Endothelial cell of umbilical vein (primary cell): Measurements from ENCODE around the gene EGFL6. TPM values are rescaled to one million over a fixed set of nuclear protein-coding genes. Genes with fewer than 3 reads are reported as not detected.

Experiments used
- BruUV-seq: library from RNA; stranded (reverse); fragments of 400-500 nt; replicated peaks from 2 replicates; lab custom pipeline; 2021; lab: Mats Ljungman, UMichigan
- CTCF ChIA-PET: fragments of 300-600, 350-600 bp; sonication (Branson Sonifier 250); formaldehyde crosslinking; loops from one replicate; lab custom pipeline; 2021; ENCODE audit warnings: antibody characterized with exemption, inconsistent platforms; lab: Charles Lee
- POLR2A ChIA-PET: fragments of 300-600, 350-600 bp; sonication (Branson Sonifier 250); formaldehyde crosslinking; loops from one replicate; lab custom pipeline; 2021; ENCODE audit warnings: antibody characterized with exemption, inconsistent platforms; lab: Charles Lee
- DNase-seq: peaks from one replicate; pipeline ENCODE4 v3.0.0-alpha.2; 2011; ENCODE audit warnings: low read depth, low spot score
- FAIRE-seq: peaks from 2 replicates; lab custom pipeline; 2011; peaks lifted over from hg19 to GRCh38; lab: Jason Lieb, UNC
- H2AFZ ChIP-seq: 2 replicates; pipeline ENCODE4 v1.6.0; 2012; ENCODE audit warnings: low read depth, low read length, control low read depth, inconsistent platforms
- H3K27ac ChIP-seq: 2 replicates; pipeline ENCODE4 v1.5.1; 2011; ENCODE audit warnings: low read depth, mild to moderate bottlenecking, control low read depth, low read length, moderate library complexity; ENCODE audit not compliant: insufficient read depth
- H3K27me3 ChIP-seq, 2 experiments: 2 replicates each; pipeline versions ENCODE4 v1.6.0 to v1.6.1; 2011; ENCODE audit warnings: low read length in 2 of 2, mixed read lengths in 1 of 2; ENCODE audit not compliant: control insufficient read depth in 2 of 2, insufficient read depth in 2 of 2
- H3K36me3 ChIP-seq, 2 experiments: 2 replicates in 1 of 2; 3 replicates in 1 of 2; pipeline ENCODE4 v1.5.1; 2011; ENCODE audit warnings: low read length in 2 of 2, mild to moderate bottlenecking in 1 of 2, moderate library complexity in 1 of 2; ENCODE audit not compliant: control insufficient read depth in 2 of 2, insufficient read depth in 2 of 2; ENCODE audit errors: extremely low read depth in 1 of 2
- H3K4me1 ChIP-seq: 3 replicates; pipeline ENCODE4 v1.5.1; 2011; ENCODE audit warnings: mild to moderate bottlenecking, low read length; ENCODE audit not compliant: control insufficient read depth, insufficient read depth; ENCODE audit errors: extremely low read depth
- H3K4me2 ChIP-seq: 2 replicates; pipeline ENCODE4 v1.6.1; 2011; ENCODE audit warnings: low read length, control low read depth, mixed read lengths; ENCODE audit not compliant: insufficient read depth
- H3K4me3 ChIP-seq, 3 experiments: fragments of 200-600 bp in 1 of 3; sonication (generic), shearing (Covaris generic) in 1 of 3; replicated peaks in 1 of 3; 2 replicates each; pipeline ENCODE4 v1.5.1; 2011 to 2016; ENCODE audit warnings: control low read depth in 3 of 3, low read length in 3 of 3, mild to moderate bottlenecking in 2 of 3, inconsistent platforms in 1 of 3, low read depth in 1 of 3, moderate library complexity in 1 of 3; ENCODE audit not compliant: insufficient read depth in 1 of 3
- H3K79me2 ChIP-seq: 2 replicates; pipeline ENCODE4 v1.6.0; 2012; ENCODE audit warnings: low read length, inconsistent platforms; ENCODE audit not compliant: control insufficient read depth, insufficient read depth
- H3K9ac ChIP-seq: replicated peaks from 2 replicates; pipeline ENCODE3; 2011; ENCODE audit warnings: low read length, control low read depth; ENCODE audit not compliant: insufficient read depth; ENCODE audit errors: extremely low read depth
- H3K9me1 ChIP-seq: replicated peaks from 3 replicates; pipeline ENCODE4 v1.6.0; 2011; ENCODE audit warnings: mild to moderate bottlenecking, low read length; ENCODE audit not compliant: control insufficient read depth, insufficient read depth; ENCODE audit errors: extremely low read depth
- H3K9me3 ChIP-seq: replicated peaks from 2 replicates; pipeline ENCODE4 v1.5.1; 2012; ENCODE audit warnings: low read length, inconsistent platforms; ENCODE audit not compliant: control insufficient read depth, insufficient read depth
- H4K20me1 ChIP-seq: replicated peaks from 2 replicates; pipeline ENCODE3; 2011; ENCODE audit warnings: mild to moderate bottlenecking, low read length; ENCODE audit not compliant: control insufficient read depth, insufficient read depth; ENCODE audit errors: extremely low read depth
- CTCF ChIP-seq, 2 donors: IDR thresholded peaks; 1 replicate in 1 of 2; 2 replicates in 1 of 2; pipeline ENCODE4 v1.5.1; 2011; ENCODE audit warnings: low read length in 2 of 2, mild to moderate bottlenecking in 2 of 2, moderate library complexity in 2 of 2, control low read depth in 1 of 2, inconsistent platforms in 1 of 2, low read depth in 1 of 2; ENCODE audit not compliant: insufficient read depth in 1 of 2; ENCODE audit errors: extremely low read depth in 1 of 2
- EZH2 ChIP-seq: IDR thresholded peaks from 2 replicates; pipeline ENCODE4 v1.6.1; 2012; ENCODE audit warnings: borderline replicate concordance, low read depth, mild to moderate bottlenecking, moderate library complexity, low read length, inconsistent platforms; ENCODE audit not compliant: severe bottlenecking
- FOS ChIP-seq: IDR thresholded peaks from 2 replicates; pipeline ENCODE4 v1.6.1; 2011; ENCODE audit warnings: mild to moderate bottlenecking, low read length, moderate library complexity, borderline replicate concordance; ENCODE audit not compliant: insufficient read depth
- GATA2 ChIP-seq: IDR thresholded peaks from 2 replicates; pipeline ENCODE4 v1.7.0; 2011; ENCODE audit warnings: low read depth, mild to moderate bottlenecking, moderate library complexity, mixed read lengths, low read length; ENCODE audit not compliant: insufficient read length, insufficient read depth
- JUN ChIP-seq: IDR thresholded peaks from 2 replicates; pipeline ENCODE4 v1.6.1; 2011; ENCODE audit warnings: borderline replicate concordance, low read depth; ENCODE audit not compliant: insufficient read length, insufficient read depth
- MAX ChIP-seq: IDR thresholded peaks from 2 replicates; pipeline ENCODE4 v1.6.1; 2011; ENCODE audit not compliant: insufficient read depth, insufficient read length
- MYC ChIP-seq: IDR thresholded peaks from one replicate; pipeline ENCODE4 v1.6.1; 2011; ENCODE audit warnings: mild to moderate bottlenecking, low read depth, low read length
- POLR2A ChIP-seq: IDR thresholded peaks from 2 replicates; pipeline ENCODE4 v1.6.1; 2012; ENCODE audit warnings: low read depth, mild to moderate bottlenecking, control low read depth, low read length
- POLR2AphosphoS5 ChIP-seq: IDR thresholded peaks from 2 replicates; pipeline ENCODE4 v1.6.1; 2012; ENCODE audit warnings: low read depth, mild to moderate bottlenecking, control low read depth, low read length, moderate library complexity; ENCODE audit not compliant: insufficient read depth
- dilution Hi-C: fragments of 300-500 bp; cut with MboI; formaldehyde crosslinking; loops from one replicate; pipeline ENCODE4 v1.15.0; 2019; ENCODE audit warnings: low sequenced_read_pairs; ENCODE audit not compliant: extremely low pct_ligation_motif_present
- intact Hi-C: fragments of 100-400 bp; cut with micrococcal nuclease; formaldehyde crosslinking; loops from one replicate; pipeline ENCODE4 v1.10.0; 2022
- polyA plus RNA-seq, 4 experiments: library from polyadenylated mRNA; depleted of rRNA in 3 of 4; stranded (reverse) in 3 of 4; unstranded in 1 of 4; fragments of >200 nt; gene quantifications; 2 replicates each; pipeline versions ENCODE4 v1.2.1 to v1.2.3, GENCODE V29; 2011 to 2012; ENCODE audit warnings: missing spikeins in 1 of 4
- total RNA-seq: library from RNA; stranded (reverse); gene quantifications from 2 replicates; pipeline ENCODE4 v1.2.3, GENCODE V29; 2021

EGFL6 gene
- total and polyA plus RNA-seq, 2 donors (not counting 3 experiments of a cell fraction or from before 2014, with no cell fraction given): not detected

DNA sequence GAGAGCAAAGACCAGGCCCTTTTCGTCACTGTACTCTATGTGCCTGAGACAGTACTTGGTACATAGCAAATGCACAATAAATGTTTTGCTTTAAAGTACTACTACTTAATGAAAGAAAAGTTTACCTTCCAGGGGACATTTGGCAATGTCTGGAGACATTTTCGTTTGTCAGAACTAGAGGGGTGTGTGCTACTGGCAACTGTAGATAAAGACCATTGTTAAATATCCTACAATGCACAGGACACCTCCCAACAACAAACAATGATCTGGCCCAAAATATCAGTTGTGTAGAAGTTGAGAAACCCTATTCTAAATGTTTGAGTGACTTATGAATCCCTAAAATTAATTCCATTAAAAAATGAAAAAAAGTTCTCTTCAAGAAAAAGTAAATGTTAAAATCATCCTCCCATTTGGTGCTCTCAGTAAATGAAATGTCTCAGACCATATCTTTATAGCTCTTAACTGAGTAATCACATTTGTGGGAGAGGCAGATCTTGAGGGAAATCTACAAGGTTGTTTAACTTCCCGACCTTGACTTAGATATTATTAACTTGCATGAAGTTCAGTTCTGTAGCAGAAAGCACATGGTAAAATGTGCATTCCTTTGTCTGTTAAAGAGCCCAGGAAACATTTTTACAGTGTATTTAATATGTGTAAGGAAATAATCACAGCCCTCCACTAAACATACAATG lies 18.5 kb downstream of the EGFL6 start:
- TF ChIP-seq GATA2: no peak
- no peak for TF ChIP-seq FOS
- TF ChIP-seq JUN: no peak
- TF ChIP-seq POLR2A: no peak
- no peak for TF ChIP-seq POLR2AphosphoS5
- no peak for TF ChIP-seq MAX
- no peak for TF ChIP-seq CTCF (IDR thresholded peaks at IDR 0.05; ENCODE audit: extremely low read depth in 1 of 2, insufficient read depth in 1 of 2, low read depth in 1 of 2, low read length in 2 of 2)
- no peak for TF ChIP-seq MYC
- TF ChIP-seq EZH2: no peak
- ChIA-PET CTCF (no interaction called here), POLR2A (no interaction called here)
- Histone ChIP-seq H3K4me1 (no peaks in the 10 kb centered on the region), H3K9ac (no peak overlapping the region), H3K9me1 (no peaks in the 10 kb centered on the region), H3K36me3 (no peaks in the 10 kb centered on the region), H3K4me2 (no peak overlapping the region), H3K4me3 (no peak overlapping the region), H3K9me3 (no peaks in the 10 kb centered on the region), H3K27ac (no peak overlapping the region), H3K27me3 (no peaks in the 10 kb centered on the region), H4K20me1 (no peaks in the 10 kb centered on the region), H2AFZ (no peak overlapping the region), H3K79me2 (no peaks in the 10 kb centered on the region)
- BruUV-seq: no TSS peak
- FAIRE-seq (no peak), DNase-seq (no peak)
- intact Hi-C loops (no loop called here), dilution Hi-C loops (no loop called here)
